Heart right ventricle (tissue), 16 donors: ENCODE measurements around the gene BST2. TPM values are rescaled to one million over a fixed set of nuclear protein-coding genes. Genes with fewer than 3 reads are reported as not detected.

Experiments
- ATAC-seq, 8 donors: fragments of 200-7000 bp; cut with Tn5 transposase; one replicate each; pipeline ENCODE4 v1.9.1; 2020; ENCODE audit warnings: mild to moderate bottlenecking in 8 of 8, moderate library complexity in 8 of 8, moderate number of reproducible peaks in 1 of 8
- DNase-seq, 2 donors: peaks; one replicate each; pipeline ENCODE4 v3.0.0-alpha.2; 2020
- H3K27ac ChIP-seq, 10 donors: fragments of 200-600 bp; sonication (generic) in 2 of 10; one replicate each; pipeline versions ENCODE4 v1.5.0 to v1.8.0; 2020 to 2022; ENCODE audit warnings: mild to moderate bottlenecking in 3 of 10
- H3K27me3 ChIP-seq, 7 donors: fragments of 200-600 bp; one replicate each; pipeline ENCODE4 v1.8.0; 2021 to 2022; ENCODE audit warnings: mild to moderate bottlenecking in 2 of 7
- H3K36me3 ChIP-seq, 9 donors: fragments of 200-600 bp; sonication (generic) in 1 of 9; one replicate each; pipeline versions ENCODE4 v1.5.0 to v1.8.0; 2020 to 2022; ENCODE audit warnings: mild to moderate bottlenecking in 2 of 9
- H3K4me1 ChIP-seq, 9 donors: fragments of 200-600 bp; sonication (generic) in 1 of 9; one replicate each; pipeline versions ENCODE4 v1.5.0 to v1.8.0; 2020 to 2022; ENCODE audit warnings: mild to moderate bottlenecking in 4 of 9
- H3K4me3 ChIP-seq, 10 donors: fragments of 200-600 bp; sonication (generic) in 2 of 10; one replicate each; pipeline versions ENCODE4 v1.5.0 to v1.8.0; 2020 to 2022; ENCODE audit warnings: mild to moderate bottlenecking in 7 of 10, moderate library complexity in 2 of 10
- H3K9me3 ChIP-seq, 11 donors: fragments of 200-600 bp in 10 of 11; sonication (generic) in 2 of 11; one replicate each; pipeline versions ENCODE4 v1.5.0 to v1.8.0; 2013 to 2022; ENCODE audit warnings: mild to moderate bottlenecking in 2 of 11, control low read depth in 1 of 11, moderate library complexity in 1 of 11
- CTCF ChIP-seq, 9 donors: fragments of 200-600 bp; sonication (generic) in 2 of 9; IDR thresholded peaks; one replicate each; pipeline versions ENCODE4 v1.5.0 to v1.8.0; 2021 to 2022; ENCODE audit warnings: antibody characterized with exemption in 9 of 9, mild to moderate bottlenecking in 5 of 9, moderate library complexity in 1 of 9
- WGBS, 2 donors: extraction: QIAGEN DNeasy Blood & Tissue Kit; methylation state at CpG; one replicate each; pipeline ENCODE4 v1.1.7; 2013; ENCODE audit warnings: inconsistent platforms in 1 of 2; 5-methylcytosine and 5-hydroxymethylcytosine counted together
- intact Hi-C, 10 donors: fragments of 100-400 bp; cut with DNase I; formaldehyde crosslinking; loops; one replicate each; pipeline versions ENCODE4 v1.11.1 to v1.14.2; 2022
- polyA plus RNA-seq, 2 donors: library from polyadenylated mRNA; stranded (reverse); fragments of 200-250 nt; gene quantifications; one replicate each; pipeline ENCODE4 v1.2.3, GENCODE V29; 2013
- total RNA-seq, 10 donors: library from RNA; stranded (reverse); fragmentation: NEBNext Ultra II Directional in 3 of 10; extraction: Animal tissue kit (Norgen Biotek cat#: 25700) in 3 of 10; gene quantifications; one replicate each; pipeline versions ENCODE4 v1.2.1 to v1.2.4, GENCODE V29; 2021 to 2023
- donor health status: Arrhythmogenic right ventricular cardiomyopathy.
- donor health status: ischemic (EF 13 %, LVEDD 7.1; RV severe dilation, severe dysfunction).
- donor health status: healthy with polysubstance abuse.
- donor health status: DM: no; HTN: yes; CAD: no.
- donor health status: DM: no; HTN: no; CAD: no.
- donor health status: ischemic (EF 25% LVEDD 6.9; RV normal size, moderate dysfunction).
- donor health status: ischemic (EF 25% LVEDD 5.7; RV mildly dilated, moderate dysfunction).
- donor health status: healthy.
- donor health status: DM: yes; HTN: yes; CAD: no.
- donor health status: Ischemic cardiomyopathy.
- donor health status: ischemic (EF 35%, LVEDD 5.7; RV mildly dilated, moderate dysfunction).
- donor health status: nonischemic (EF 11% LVEDD 7.7; RV severe dilation, severe dysfunction).
- donor health status: DM: yes; HTN: yes; CAD: no.
- donor health status: PGD.
- donor health status: ischemic (EF 29% LVEDD 5.4; RV normal size, mild dysfunction).
- donor health status: nonischemic (EF 23%, LVEDD 6.1; RV moderate dilation, normal function).

Gene BST2
- total and polyA plus RNA-seq, 12 donors: 22.7 to 75.4 (median 37.7) TPM

GRCh38 chr19:17398902-17399527, 6.4 kb downstream of the BST2 start:
- Histone ChIP-seq H3K27me3 (peaks cover 0 to 21% (median 10%) of the 10 kb centered on the region in 7 donors), H3K4me1 (peaks cover 0 to 47% (median 11%) of the 10 kb centered on the region in 9 donors), H3K9me3 (no peaks in the 10 kb centered on the region), H3K27ac (peak overlapping the region in 1 of 10 donors; percentile 2), H3K4me3 (no peak overlapping the region), H3K36me3 (peaks cover 0 to 58% (median 0%) of the 10 kb centered on the region in 9 donors)
- intact Hi-C loops: loop anchor here in 5 of 10 donors (5.0 to 10.0 kb wide), 3 partner anchors 48 to 68 kb away; partner anchors contain the start of genes NXNL1 (in 1 of the 5) and TMEM221 (in 1 of the 5)
- no peak for TF ChIP-seq CTCF (IDR thresholded peaks at IDR 0.05)
- DNase-seq (no peak), ATAC-seq (no peak)
- 52 to 57% methylated on average over 8 of the region's 8 CpGs for WGBS, 2 donors

- ATAC-seq: peak in 6 of 8 donors; percentile 12 to 53 (median 44)
- Histone ChIP-seq H3K27ac (peak overlapping the region in 1 of 10 donors; percentile 64), H3K36me3 (peaks cover 0 to 28% (median 0%) of the 10 kb centered on the region in 9 donors), H3K9me3 (peaks cover 0 to under 1% (median 0%) of the 10 kb centered on the region in 11 donors), H3K27me3 (peaks cover 0 to 44% (median 15%) of the 10 kb centered on the region in 7 donors), H3K4me1 (peaks cover 0 to 43% (median 19%) of the 10 kb centered on the region in 9 donors), H3K4me3 (no peak overlapping the region)
- WGBS, 2 donors: 18 to 22% methylated on average over 18 to 19 of the region's 19 CpGs
- intact Hi-C loops: loop anchor here in 7 of 10 donors (5.0 to 10.0 kb wide), 4 partner anchors 52 to 103 kb away; partner anchors contain the start of genes NXNL1 (in 1 of the 7) and TMEM221 (in 1 of the 7)
- DNase-seq: peak; percentile 47 to 66
- peak; percentile 21 to 80 (median 63) for TF ChIP-seq CTCF (IDR thresholded peaks at IDR 0.05)
Measured at GRCh38 chr19:17394891-17395415, 10.5 kb downstream of the BST2 start.

GRCh38 chr19:17393914-17394313, 11.5 kb downstream of the BST2 start, which contains the start of gene CCDC194:
TSS of gene CCDC194 (minus strand) at chr19:17394196. CDS start at chr19:17394158, 38 bp downstream.
- Histone ChIP-seq H3K36me3 (peaks cover 0 to 20% (median 0%) of the 10 kb centered on the region in 9 donors), H3K9me3 (peaks cover 0 to 11% (median 0%) of the 10 kb centered on the region in 11 donors), H3K4me3 (no peak within 1 kb of the TSS), H3K27me3 (peaks cover 0 to 50% (median 15%) of the 10 kb centered on the region in 7 donors), H3K4me1 (peaks cover 0 to 37% (median 19%) of the 10 kb centered on the region in 9 donors), H3K27ac (peak within 1 kb of the TSS in 1 of 10 donors; percentile 64)
- intact Hi-C loops: loop anchor here in 4 of 10 donors (5.0 to 10.0 kb wide), 3 partner anchors 71 to 102 kb away; partner anchors contain the start of gene NXNL1 (in 1 of the 4)
- 17 to 26% methylated on average over 37 to 41 of the region's 41 CpGs for WGBS, 2 donors
- no peak for DNase-seq
- no peak for TF ChIP-seq CTCF (IDR thresholded peaks at IDR 0.05)
- ATAC-seq: no peak

- TF ChIP-seq CTCF (IDR thresholded peaks at IDR 0.05): no peak
- intact Hi-C loops: loop anchor here in 4 of 10 donors (5.0 to 10.0 kb wide), 3 partner anchors 72 to 101 kb away; partner anchors contain the start of gene NXNL1 (in 1 of the 4)
- Histone ChIP-seq H3K27me3 (peaks cover 0 to 50% (median 15%) of the 10 kb centered on the region in 7 donors), H3K4me3 (no peak overlapping the region), H3K27ac (no peak overlapping the region), H3K9me3 (peaks cover 0 to 12% (median 0%) of the 10 kb centered on the region in 11 donors), H3K36me3 (peaks cover 0 to 11% (median 0%) of the 10 kb centered on the region in 9 donors), H3K4me1 (peaks cover 0 to 37% (median 19%) of the 10 kb centered on the region in 9 donors)
- ATAC-seq (no peak), DNase-seq (no peak)
- WGBS, 2 donors: 51 to 53% methylated on average over 2 of the region's 2 CpGs
Measured at GRCh38 chr19:17393002-17393401, 12.4 kb downstream of the BST2 start.
